ENCODE measurements around the gene SNAPC2. TPM values are rescaled to one million over a fixed set of nuclear protein-coding genes. Genes with fewer than 3 reads are reported as not detected.
"Not testable (repeated sequence)": the region's sequence is repeated elsewhere in the genome, so short reads cannot be mapped to it uniquely, and the experiment has no call there.

Gene SNAPC2
- total RNA-seq, 1 donor = 18.5 TPM

DNA sequence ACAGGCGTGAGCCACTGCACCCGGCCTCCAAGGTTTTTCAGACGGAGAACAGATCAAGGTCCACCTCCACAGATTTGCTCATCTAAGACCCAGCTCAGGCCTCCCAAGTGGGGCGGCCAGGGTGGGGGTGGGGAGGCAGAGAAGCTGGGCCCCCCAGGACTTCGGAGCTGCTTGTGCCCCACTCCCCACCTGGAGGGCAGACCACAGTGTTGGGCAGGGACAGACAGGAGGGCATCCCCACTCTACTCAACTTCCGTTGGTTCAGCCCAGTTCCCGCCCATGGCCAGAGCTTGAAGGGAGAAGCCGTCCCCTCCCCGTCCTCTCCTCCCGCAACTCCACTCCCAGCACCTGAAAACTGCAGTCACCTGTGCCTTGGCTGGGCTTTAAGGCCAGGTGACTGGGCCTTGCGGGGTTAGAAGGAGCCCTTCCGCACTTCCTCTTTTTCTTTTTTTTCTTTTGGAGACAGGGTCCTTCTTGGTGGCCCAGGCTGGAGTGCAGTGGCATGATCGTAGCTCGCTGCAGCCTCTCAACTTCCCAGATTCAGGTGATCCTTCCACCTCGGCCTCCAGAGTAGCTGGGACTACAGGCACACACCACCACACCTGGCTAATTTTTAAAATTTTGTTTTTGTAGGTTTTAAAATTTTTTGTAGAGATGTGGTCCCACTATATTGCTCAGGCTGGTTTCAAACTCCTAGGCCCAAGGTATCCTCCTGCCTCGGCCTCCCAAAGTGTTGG, 32.6 kb upstream of the SNAPC2 start:
- Histone ChIP-seq H3K4me2 (ENCODE audit: insufficient read depth, low read length) (peak overlapping the region; percentile 92), H3K4me1 (ENCODE audit: insufficient read depth, low read length) (peaks cover 11% of the 10 kb centered on the region), H3K4me3 (ENCODE audit: insufficient read depth, low read length) (peak overlapping the region; percentile 86), H4K20me1 (ENCODE audit: insufficient read depth, low read length) (no peaks in the 10 kb centered on the region), H2AFZ (ENCODE audit: low read length) (peak overlapping the region; percentile 26), H3K27ac (ENCODE audit: low read depth, low read length) (no peak overlapping the region), H3K9me3 (ENCODE audit: low read depth, low read length) (no peaks in the 10 kb centered on the region), H3K36me3 (ENCODE audit: insufficient read depth, low read length) (no peaks in the 10 kb centered on the region), H3K79me2 (ENCODE audit: insufficient read depth, low read length) (peaks cover 12% of the 10 kb centered on the region), H3K27me3 (ENCODE audit: insufficient read depth, low read length) (no peaks in the 10 kb centered on the region)
- TF ChIP-seq, protein P1, sequence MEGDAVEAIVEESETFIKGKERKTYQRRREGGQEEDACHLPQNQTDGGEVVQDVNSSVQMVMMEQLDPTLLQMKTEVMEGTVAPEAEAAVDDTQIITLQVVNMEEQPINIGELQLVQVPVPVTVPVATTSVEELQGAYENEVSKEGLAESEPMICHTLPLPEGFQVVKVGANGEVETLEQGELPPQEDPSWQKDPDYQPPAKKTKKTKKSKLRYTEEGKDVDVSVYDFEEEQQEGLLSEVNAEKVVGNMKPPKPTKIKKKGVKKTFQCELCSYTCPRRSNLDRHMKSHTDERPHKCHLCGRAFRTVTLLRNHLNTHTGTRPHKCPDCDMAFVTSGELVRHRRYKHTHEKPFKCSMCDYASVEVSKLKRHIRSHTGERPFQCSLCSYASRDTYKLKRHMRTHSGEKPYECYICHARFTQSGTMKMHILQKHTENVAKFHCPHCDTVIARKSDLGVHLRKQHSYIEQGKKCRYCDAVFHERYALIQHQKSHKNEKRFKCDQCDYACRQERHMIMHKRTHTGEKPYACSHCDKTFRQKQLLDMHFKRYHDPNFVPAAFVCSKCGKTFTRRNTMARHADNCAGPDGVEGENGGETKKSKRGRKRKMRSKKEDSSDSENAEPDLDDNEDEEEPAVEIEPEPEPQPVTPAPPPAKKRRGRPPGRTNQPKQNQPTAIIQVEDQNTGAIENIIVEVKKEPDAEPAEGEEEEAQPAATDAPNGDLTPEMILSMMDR (IDR thresholded peaks at IDR 0.05; ENCODE audit: extremely low read depth, low read depth, low read length) = no peak
- peak; percentile 17 for DNase-seq (ENCODE audit: insufficient read length, low spot score, missing footprints)

DNA sequence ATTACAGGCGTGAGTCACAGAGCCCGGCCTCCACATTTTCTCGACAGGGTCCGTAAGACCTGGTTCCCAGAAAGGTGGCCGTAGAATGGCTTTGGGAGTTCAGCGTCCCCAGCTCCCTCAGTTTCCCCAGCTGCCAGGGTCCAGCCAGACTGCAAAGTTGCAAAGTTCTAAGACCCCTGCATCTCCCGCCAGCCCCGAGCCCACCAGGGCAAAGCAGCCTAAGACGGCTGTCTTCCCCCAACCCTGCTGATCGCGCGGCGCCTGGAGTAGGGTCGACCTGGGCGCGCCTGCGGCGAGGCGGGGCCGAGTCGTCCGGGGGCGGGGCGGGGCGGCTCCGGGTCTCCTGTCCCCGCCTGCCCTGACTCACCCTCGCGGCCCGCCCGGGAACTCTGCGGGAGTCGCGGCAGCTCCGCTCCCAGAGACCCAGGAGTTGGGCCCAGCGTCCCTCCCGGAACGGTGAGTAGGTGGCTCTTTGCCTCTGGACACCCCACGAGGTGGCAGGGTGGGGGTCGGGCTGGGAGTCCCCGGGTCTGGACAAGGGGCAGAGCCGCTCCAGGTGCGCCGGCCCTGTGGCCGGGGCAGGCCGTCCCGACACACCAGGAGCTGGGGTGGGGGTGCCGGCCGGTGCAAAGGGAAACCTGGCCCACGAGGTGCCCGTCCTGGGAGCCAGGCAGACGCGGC, 31.9 kb upstream of the SNAPC2 start, which contains the start of gene LRRC8E:
Gene LRRC8E (plus strand): TSS at position 366 of the 681 bp plus-strand sequence. CDS start 7,094 bp downstream, outside the sequence.
- Histone ChIP-seq H3K27ac (ENCODE audit: low read depth, low read length) (peak within 1 kb of the TSS; percentile 58), H4K20me1 (ENCODE audit: insufficient read depth, low read length) (no peaks in the 10 kb centered on the region), H3K27me3 (ENCODE audit: insufficient read depth, low read length) (no peaks in the 10 kb centered on the region), H3K79me2 (ENCODE audit: insufficient read depth, low read length) (peaks cover 12% of the 10 kb centered on the region), H3K36me3 (ENCODE audit: insufficient read depth, low read length) (no peaks in the 10 kb centered on the region), H3K9me3 (ENCODE audit: low read depth, low read length) (no peaks in the 10 kb centered on the region), H3K4me2 (ENCODE audit: insufficient read depth, low read length) (peak within 1 kb of the TSS; percentile 92), H3K4me3 (ENCODE audit: insufficient read depth, low read length) (peak within 1 kb of the TSS; percentile 86), H2AFZ (ENCODE audit: low read length) (peak within 1 kb of the TSS; percentile 78), H3K4me1 (ENCODE audit: insufficient read depth, low read length) (peaks cover 11% of the 10 kb centered on the region)
- DNase-seq (ENCODE audit: insufficient read length, low spot score, missing footprints) = peak; percentile 99
- TF ChIP-seq, protein P1 (IDR thresholded peaks at IDR 0.05; ENCODE audit: extremely low read depth, low read depth, low read length) = no peak

DNA sequence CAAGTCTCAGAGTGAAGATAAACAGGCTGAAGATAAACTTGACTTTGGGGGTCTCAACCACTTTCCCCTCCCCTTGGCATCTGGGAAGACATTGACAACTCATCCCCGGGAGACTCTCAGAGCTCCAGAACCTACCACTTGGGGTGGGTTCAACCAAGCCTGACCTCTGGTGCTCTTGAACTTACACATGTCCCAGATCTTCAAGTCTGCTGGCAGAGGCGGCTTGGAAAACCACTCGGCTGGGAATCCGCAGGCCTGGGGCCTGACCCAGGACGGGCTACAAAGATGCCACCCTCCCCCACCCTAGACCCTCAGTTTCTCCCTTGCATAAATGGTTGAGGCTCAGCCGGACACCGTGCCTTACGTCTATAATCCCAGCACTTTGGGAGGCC, 31.3 kb upstream of the SNAPC2 start:
- H4K20me1 ChIP-seq (ENCODE audit: insufficient read depth, low read length) = no peaks in the 10 kb centered on the region
- TF ChIP-seq, protein P1 (IDR thresholded peaks at IDR 0.05; ENCODE audit: extremely low read depth, low read depth, low read length) = no peak
- no peaks in the 10 kb centered on the region for H3K9me3 ChIP-seq (ENCODE audit: low read depth, low read length)
- H3K27ac ChIP-seq (ENCODE audit: low read depth, low read length) = peak overlapping the region; percentile 58
- peaks cover 11% of the 10 kb centered on the region for H3K4me1 ChIP-seq (ENCODE audit: insufficient read depth, low read length)
- peaks cover 15% of the 10 kb centered on the region for H3K79me2 ChIP-seq (ENCODE audit: insufficient read depth, low read length)
- peak overlapping the region; percentile 92 for H3K4me2 ChIP-seq (ENCODE audit: insufficient read depth, low read length)
- no peaks in the 10 kb centered on the region for H3K36me3 ChIP-seq (ENCODE audit: insufficient read depth, low read length)
- DNase-seq (ENCODE audit: insufficient read length, low spot score, missing footprints) = peak; percentile 72
- H2AFZ ChIP-seq (ENCODE audit: low read length) = peak overlapping the region; percentile 78
- H3K27me3 ChIP-seq (ENCODE audit: insufficient read depth, low read length) = no peaks in the 10 kb centered on the region
- peak overlapping the region; percentile 86 for H3K4me3 ChIP-seq (ENCODE audit: insufficient read depth, low read length)

DNA sequence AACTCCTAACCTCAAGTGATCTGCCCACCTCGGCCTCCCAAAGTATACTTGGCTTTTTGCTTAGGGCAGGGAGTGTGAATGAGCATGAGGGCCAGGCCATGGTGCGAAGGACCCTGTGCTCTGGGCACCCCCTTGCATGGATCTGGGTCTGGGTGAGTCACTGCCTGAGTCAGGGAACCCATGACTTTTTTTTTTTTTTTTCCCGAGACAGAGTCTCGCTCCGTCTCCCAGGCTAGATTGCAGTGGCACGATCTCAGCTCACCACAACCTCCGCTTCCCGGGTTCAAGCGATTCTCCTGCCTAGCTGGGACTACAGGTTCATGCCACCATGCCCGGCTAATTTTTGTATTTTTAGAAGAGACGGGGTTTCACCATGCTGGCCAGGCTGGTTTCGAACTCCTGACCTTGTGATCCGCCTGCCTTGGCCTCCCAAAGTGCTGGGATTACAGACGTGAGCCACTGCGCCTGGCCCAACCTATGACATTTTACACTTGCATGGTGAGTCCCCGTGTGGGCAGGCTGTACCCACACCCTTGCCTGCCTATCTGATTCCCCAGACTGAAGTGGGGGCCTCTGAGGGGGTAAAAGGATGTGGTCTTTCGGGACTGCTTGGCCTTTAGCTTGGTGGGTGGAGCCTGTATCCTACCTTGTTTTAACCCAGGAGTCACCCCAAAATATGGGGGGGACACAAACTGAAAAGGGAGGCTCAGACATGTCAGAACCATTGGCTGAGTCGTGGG, 26.6 kb upstream of the SNAPC2 start:
- H3K36me3 ChIP-seq (ENCODE audit: insufficient read depth, low read length); H3K27me3 ChIP-seq (ENCODE audit: insufficient read depth, low read length); H3K4me3 ChIP-seq (ENCODE audit: insufficient read depth, low read length); H4K20me1 ChIP-seq (ENCODE audit: insufficient read depth, low read length); H2AFZ ChIP-seq (ENCODE audit: low read length); H3K4me2 ChIP-seq (ENCODE audit: insufficient read depth, low read length); H3K9me3 ChIP-seq (ENCODE audit: low read depth, low read length): not testable (repeated sequence)
- peak; percentile 97 for DNase-seq (ENCODE audit: insufficient read length, low spot score, missing footprints)
- peak overlapping the region; percentile 26 for H3K27ac ChIP-seq (ENCODE audit: low read depth, low read length)
- H3K79me2 ChIP-seq (ENCODE audit: insufficient read depth, low read length) = peaks cover 26% of the 10 kb centered on the region
- H3K4me1 ChIP-seq (ENCODE audit: insufficient read depth, low read length) = peaks cover 11% of the 10 kb centered on the region
